ENCODE measurements around the gene CHGA. TPM values are rescaled to one million over a fixed set of nuclear protein-coding genes. Genes with fewer than 3 reads are reported as not detected.

Gene CHGA
- total and polyA plus RNA-seq, 2 experiments from 2014 or later = 40.5 to 61.3 TPM

DNA sequence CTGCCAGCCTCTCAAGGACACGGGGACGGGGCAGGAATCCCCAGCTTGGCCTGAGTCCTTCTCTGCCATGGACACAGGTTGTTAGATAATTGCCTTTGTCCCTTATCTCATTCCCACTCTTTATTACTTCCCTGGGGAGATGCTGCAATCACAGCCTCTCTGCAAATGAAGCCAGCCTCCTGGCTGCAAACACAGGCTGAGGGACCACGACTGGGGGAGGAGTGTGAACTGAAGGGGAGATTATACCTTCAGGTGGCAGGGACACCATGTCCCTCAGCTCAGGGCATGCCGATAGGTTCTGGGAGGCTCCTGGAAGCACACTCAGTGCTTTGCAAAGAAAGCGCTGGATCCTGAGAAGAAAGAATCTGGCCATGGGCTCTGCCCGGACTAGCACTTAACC, 16.1 kb upstream of the CHGA start:
- TF ChIP-seq CTCF (IDR thresholded peaks at IDR 0.05; ENCODE audit: poor library complexity) (no peak), EZH2phosphoT487 (IDR thresholded peaks at IDR 0.05; ENCODE audit: low read depth, severe bottlenecking, unreplicated experiment) (no peak), EZH2 (IDR thresholded peaks at IDR 0.05; ENCODE audit: borderline replicate concordance) (no peak)
- no peaks in the 10 kb centered on the region for H3K36me3 ChIP-seq (replicated peaks; ENCODE audit: insufficient read depth, low read depth)
- H3K79me2 ChIP-seq = no peaks in the 10 kb centered on the region
- no peak for DNase-seq (ENCODE audit: low spot score)
- no peaks in the 10 kb centered on the region for H4K20me1 ChIP-seq (ENCODE audit: insufficient read depth, poor library complexity, severe bottlenecking)
- no peak overlapping the region for H3K4me2 ChIP-seq
- WGBS (ENCODE audit: low lambda C conversion rate, missing lambda C conversion rate) = 45% methylated on average over 6 of the region's 6 CpGs
- peaks cover 22% of the 10 kb centered on the region for H3K27me3 ChIP-seq
- H3K4me3 ChIP-seq = no peak overlapping the region
- H3K27ac ChIP-seq = no peak overlapping the region
- H3K4me1 ChIP-seq (ENCODE audit: insufficient read depth) = no peaks in the 10 kb centered on the region
- no peak overlapping the region for H2AFZ ChIP-seq
- no peaks in the 10 kb centered on the region for H3K9me2 ChIP-seq (replicated peaks; ENCODE audit: insufficient read depth)
- no peaks in the 10 kb centered on the region for H3K9me3 ChIP-seq (ENCODE audit: low read depth)

DNA sequence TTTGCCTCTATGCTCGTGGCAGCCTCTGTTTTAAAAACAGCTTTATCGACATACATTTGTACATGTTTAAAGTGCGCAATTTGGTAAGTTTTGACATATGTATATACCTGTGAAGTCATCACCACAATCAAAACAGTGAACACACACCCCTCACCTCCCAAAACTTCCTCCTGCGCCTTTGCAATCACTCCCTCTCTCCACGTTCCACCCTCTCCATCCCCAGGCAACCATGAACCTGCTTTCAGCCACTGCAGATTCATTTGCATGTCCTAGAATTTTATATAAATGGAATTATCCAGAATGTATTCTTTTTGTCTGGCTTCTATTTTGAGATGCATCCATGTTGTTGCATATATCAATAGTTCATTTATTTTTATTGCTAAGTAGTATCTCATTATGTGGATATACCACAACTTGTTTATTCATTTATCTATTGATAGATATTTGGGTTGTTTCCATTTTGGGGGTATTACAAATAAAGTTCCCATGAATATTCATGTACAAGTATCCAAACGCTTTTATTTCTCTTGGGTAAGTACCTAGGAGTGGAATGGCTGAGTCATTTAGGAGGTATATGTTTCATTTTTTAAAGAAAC, 15.5 kb upstream of the CHGA start:
- Histone ChIP-seq H3K27me3 (peaks cover 16% of the 10 kb centered on the region), H3K9me2 (replicated peaks; ENCODE audit: insufficient read depth) (no peaks in the 10 kb centered on the region), H3K79me2 (no peaks in the 10 kb centered on the region), H2AFZ (no peak overlapping the region), H3K36me3 (replicated peaks; ENCODE audit: insufficient read depth, low read depth) (no peaks in the 10 kb centered on the region), H3K27ac (no peak overlapping the region), H4K20me1 (ENCODE audit: insufficient read depth, poor library complexity, severe bottlenecking) (no peaks in the 10 kb centered on the region), H3K9me3 (ENCODE audit: low read depth) (no peaks in the 10 kb centered on the region), H3K4me3 (no peak overlapping the region), H3K4me1 (ENCODE audit: insufficient read depth) (no peaks in the 10 kb centered on the region), H3K4me2 (no peak overlapping the region)
- TF ChIP-seq EZH2phosphoT487 (IDR thresholded peaks at IDR 0.05; ENCODE audit: low read depth, severe bottlenecking, unreplicated experiment) (no peak), EZH2 (IDR thresholded peaks at IDR 0.05; ENCODE audit: borderline replicate concordance) (no peak), CTCF (IDR thresholded peaks at IDR 0.05; ENCODE audit: poor library complexity) (no peak)
- WGBS (ENCODE audit: low lambda C conversion rate, missing lambda C conversion rate) = 79% methylated on average over 6 of the region's 6 CpGs
- DNase-seq (ENCODE audit: low spot score) = no peak

DNA sequence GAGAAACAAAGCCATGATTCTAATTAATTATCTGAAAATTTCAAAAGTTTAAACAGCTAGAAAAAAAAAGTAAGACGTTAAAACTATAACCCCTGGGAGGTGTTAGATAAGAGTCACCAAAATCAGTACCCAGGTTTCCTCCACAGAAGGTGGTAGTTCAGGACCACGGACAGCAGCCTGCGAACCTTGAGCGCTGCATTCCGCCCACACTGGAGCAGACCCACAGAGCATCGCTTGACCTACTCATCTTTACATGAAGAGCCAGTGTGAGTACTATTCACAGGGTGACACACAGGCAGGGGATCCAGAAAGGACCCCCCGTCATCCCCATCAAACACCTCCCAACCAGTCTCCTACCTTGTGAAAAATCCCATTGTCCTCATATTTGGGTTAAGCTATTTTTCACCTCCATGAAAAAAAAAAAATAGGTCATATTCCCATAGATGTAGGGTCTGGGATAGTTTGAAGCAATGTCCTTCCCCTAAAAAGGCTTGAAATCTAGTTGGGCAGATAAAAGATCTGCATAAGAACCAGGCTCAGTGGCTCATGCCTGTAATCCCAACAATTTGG, 8.8 kb upstream of the CHGA start:
- peak; percentile 76 for DNase-seq (ENCODE audit: low spot score)
- Histone ChIP-seq H3K9me2 (replicated peaks; ENCODE audit: insufficient read depth) (no peaks in the 10 kb centered on the region), H3K4me2 (no peak overlapping the region), H3K9me3 (ENCODE audit: low read depth) (no peaks in the 10 kb centered on the region), H3K27me3 (no peaks in the 10 kb centered on the region), H3K4me1 (ENCODE audit: insufficient read depth) (no peaks in the 10 kb centered on the region), H3K4me3 (no peak overlapping the region), H3K79me2 (no peaks in the 10 kb centered on the region), H3K36me3 (replicated peaks; ENCODE audit: insufficient read depth, low read depth) (no peaks in the 10 kb centered on the region), H2AFZ (no peak overlapping the region), H4K20me1 (ENCODE audit: insufficient read depth, poor library complexity, severe bottlenecking) (no peaks in the 10 kb centered on the region), H3K27ac (no peak overlapping the region)
- 5% methylated on average over 7 of the region's 7 CpGs for WGBS (ENCODE audit: low lambda C conversion rate, missing lambda C conversion rate)
- no peak for TF ChIP-seq CTCF (IDR thresholded peaks at IDR 0.05; ENCODE audit: poor library complexity)
- TF ChIP-seq EZH2 (IDR thresholded peaks at IDR 0.05; ENCODE audit: borderline replicate concordance) = no peak
- TF ChIP-seq EZH2phosphoT487 (IDR thresholded peaks at IDR 0.05; ENCODE audit: low read depth, severe bottlenecking, unreplicated experiment) = no peak

Measured in hepatocyte (in vitro differentiated cells).